ENCODE measurements around the gene PRR15. TPM values are rescaled to one million over a fixed set of nuclear protein-coding genes. Genes with fewer than 3 reads are reported as not detected.
A peak's percentile ranks its signal among the peaks of the same experiment; 100 is the strongest.

Gene PRR15
- total RNA-seq, 4 donors from 2014 or later: 0.47 to 0.64 (median 0.47) TPM; not detected in 1

- Histone ChIP-seq H3K36me3 (no peaks in the 10 kb centered on the region), H3K27me3 (no peaks in the 10 kb centered on the region), H3K4me3 (no peak overlapping the region), H3K4me1 (no peaks in the 10 kb centered on the region), H3K9me3 (no peaks in the 10 kb centered on the region), H3K27ac (no peak overlapping the region)
- 82% methylated on average over 3 of the region's 3 CpGs for WGBS
- TF ChIP-seq POLR2A (IDR thresholded peaks at IDR 0.05): no peak
- no peak for TF ChIP-seq POLR2AphosphoS5 (IDR thresholded peaks at IDR 0.05)
- TF ChIP-seq CTCF (IDR thresholded peaks at IDR 0.05): no peak
- TF ChIP-seq EP300 (IDR thresholded peaks at IDR 0.05): no peak
- DNase-seq (ENCODE audit: low spot score in 2 of 2): no peak
These were observed 23.7 kb downstream of the PRR15 start for GRCh38 chr7:29587195-29587808.

GRCh38 chr7:29588212-29588611 lies 24.6 kb downstream of the PRR15 start:
- WGBS: 78% methylated on average over 2 of the region's 2 CpGs
- Histone ChIP-seq H3K27ac (no peak overlapping the region), H3K27me3 (no peaks in the 10 kb centered on the region), H3K4me1 (no peaks in the 10 kb centered on the region), H3K4me3 (no peak overlapping the region), H3K36me3 (no peaks in the 10 kb centered on the region), H3K9me3 (no peaks in the 10 kb centered on the region)
- no peak for TF ChIP-seq POLR2AphosphoS5 (IDR thresholded peaks at IDR 0.05)
- no peak for TF ChIP-seq EP300 (IDR thresholded peaks at IDR 0.05)
- no peak for DNase-seq (ENCODE audit: low spot score in 2 of 2)

GRCh38 chr7:29588900-29589696 lies 25.5 kb downstream of the PRR15 start:
- no peak for DNase-seq (ENCODE audit: low spot score in 2 of 2)
- H3K4me1 ChIP-seq: no peaks in the 10 kb centered on the region
- no peaks in the 10 kb centered on the region for H3K27me3 ChIP-seq
- TF ChIP-seq CTCF (IDR thresholded peaks at IDR 0.05) (peak; percentile 20 to 84), POLR2AphosphoS5 (IDR thresholded peaks at IDR 0.05) (no peak)
- H3K27ac ChIP-seq: no peak overlapping the region
- H3K9me3 ChIP-seq: no peaks in the 10 kb centered on the region
- H3K36me3 ChIP-seq: no peaks in the 10 kb centered on the region
- H3K4me3 ChIP-seq: no peak overlapping the region
- WGBS: 67% methylated on average over 8 of the region's 8 CpGs

GRCh38 chr7:29592866-29593265 lies 29.2 kb downstream of the PRR15 start:
- H3K36me3 ChIP-seq: no peaks in the 10 kb centered on the region
- 85% methylated on average over 2 of the region's 2 CpGs for WGBS
- no peak for TF ChIP-seq CTCF (IDR thresholded peaks at IDR 0.05)
- no peak for TF ChIP-seq POLR2A (IDR thresholded peaks at IDR 0.05)
- TF ChIP-seq POLR2AphosphoS5 (IDR thresholded peaks at IDR 0.05): no peak
- TF ChIP-seq EP300 (IDR thresholded peaks at IDR 0.05): no peak
- no peaks in the 10 kb centered on the region for H3K9me3 ChIP-seq
- no peaks in the 10 kb centered on the region for H3K27me3 ChIP-seq
- no peaks in the 10 kb centered on the region for H3K4me1 ChIP-seq
- no peak overlapping the region for H3K4me3 ChIP-seq
- H3K27ac ChIP-seq: no peak overlapping the region
- DNase-seq (ENCODE audit: low spot score in 2 of 2): no peak

GRCh38 chr7:29593459-29593858 lies 29.8 kb downstream of the PRR15 start:
- Histone ChIP-seq H3K27me3 (no peaks in the 10 kb centered on the region), H3K27ac (no peak overlapping the region), H3K36me3 (no peaks in the 10 kb centered on the region), H3K9me3 (no peaks in the 10 kb centered on the region), H3K4me3 (no peak overlapping the region), H3K4me1 (no peaks in the 10 kb centered on the region)
- DNase-seq (ENCODE audit: low spot score in 2 of 2): no peak
- TF ChIP-seq EP300 (IDR thresholded peaks at IDR 0.05) (no peak), POLR2A (IDR thresholded peaks at IDR 0.05) (no peak), CTCF (IDR thresholded peaks at IDR 0.05) (no peak), POLR2AphosphoS5 (IDR thresholded peaks at IDR 0.05) (no peak)
